GM18517 (cell line): ENCODE results near the gene MMP10.
"Not testable (repeated sequence)": the region's sequence is repeated elsewhere in the genome, so short reads cannot be mapped to it uniquely, and the experiment has no call there.

Experiments
- ATAC-seq: cut with Tn5 transposase; IDR thresholded peaks from one replicate; pipeline ENCODE4 v1.9.1; 2021; ENCODE audit warnings: mild to moderate bottlenecking, moderate library complexity; ENCODE audit not compliant: unreplicated experiment

Gene MMP10

DNA sequence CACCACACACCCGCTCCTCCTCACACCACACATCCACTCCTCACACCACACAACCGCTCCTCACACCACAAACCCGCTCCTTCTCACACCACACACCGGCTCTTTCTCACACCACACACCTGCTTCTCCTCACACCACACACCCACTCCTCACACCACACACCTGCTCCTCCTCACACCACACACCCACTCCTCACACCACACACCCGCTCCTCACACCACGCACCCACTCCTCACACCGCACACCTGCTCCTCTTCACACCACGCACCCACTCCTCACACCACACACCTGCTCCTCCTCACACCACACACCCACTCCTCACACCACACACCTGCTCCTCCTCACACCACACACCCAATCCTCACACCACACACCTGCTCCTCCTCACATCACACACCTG, 49.5 kb downstream of the MMP10 start:
- not testable (repeated sequence) for ATAC-seq

GRCh38 chr11:102729849-102730815, 50.3 kb downstream of the MMP10 start:
- no peak for ATAC-seq

- ATAC-seq, result no peak
Observed at GRCh38 chr11:102727890-102728289, 52.5 kb downstream of the MMP10 start.

GRCh38 chr11:102724904-102725500, 55.4 kb downstream of the MMP10 start, which contains the start of gene MMP8:
Gene MMP8 (minus strand): TSS chr11:102724954. CDS start chr11:102724855, 99 bp downstream.
- no peak for ATAC-seq

DNA sequence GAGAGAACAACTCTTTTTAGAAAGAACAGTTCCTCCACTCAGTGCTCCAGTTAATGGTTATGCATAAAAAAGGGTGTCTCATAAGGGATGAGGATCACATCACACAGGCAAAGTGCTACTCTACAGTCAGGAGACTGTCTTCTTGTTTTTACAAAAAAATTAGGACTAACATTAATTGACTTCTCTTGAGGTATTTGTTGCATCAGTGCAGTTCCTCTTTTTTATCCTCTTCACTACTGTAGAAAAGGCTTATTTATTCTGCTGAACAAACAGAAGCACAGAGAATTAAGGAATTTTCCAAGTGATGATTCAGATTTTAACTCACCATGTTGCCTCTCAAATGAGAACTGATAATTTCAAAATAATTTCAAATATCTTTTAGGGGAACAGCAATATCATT, 57.6 kb downstream of the MMP10 start:
- ATAC-seq, result no peak
